ENCODE results near the gene COL9A2.
A peak's percentile ranks its signal among the peaks of the same experiment; 100 is the strongest.

COL9A2 gene

DNA sequence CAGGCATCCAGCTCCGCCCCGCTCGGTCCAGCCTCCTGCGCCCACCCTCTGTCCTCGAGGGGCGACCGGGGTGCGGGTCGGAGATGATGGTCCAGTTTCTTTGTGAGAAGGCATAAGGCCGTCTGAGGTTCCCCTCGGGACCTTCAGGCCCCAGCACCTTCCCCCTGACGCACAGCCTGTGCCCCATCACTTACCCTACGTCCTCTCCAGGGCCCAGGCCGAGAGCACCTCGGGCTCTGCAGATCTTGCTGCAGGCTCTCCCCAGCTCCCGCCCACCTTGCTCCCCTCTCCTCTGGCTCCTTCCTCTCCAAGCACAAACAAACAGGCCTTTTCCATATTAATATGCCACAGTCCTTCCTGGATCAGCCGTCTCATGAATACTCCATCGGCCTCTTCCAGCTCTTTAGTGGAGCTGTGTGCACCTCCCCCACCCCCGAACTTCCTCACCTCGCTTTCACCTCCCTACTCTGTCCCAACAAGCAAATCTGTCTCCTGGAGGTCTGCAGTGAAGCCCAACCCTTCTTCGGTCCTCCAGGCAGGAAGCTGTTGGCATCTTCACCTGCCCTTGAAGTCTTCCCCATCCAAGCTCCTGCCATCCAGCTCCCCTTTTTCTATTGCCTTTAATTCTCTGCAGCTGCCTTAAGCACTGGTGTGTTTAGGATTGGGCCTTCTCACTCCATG, 448 bp upstream of the COL9A2 start:
- no peak overlapping the region for H3K27ac ChIP-seq (ENCODE audit: low read length)
- H3K36me3 ChIP-seq (ENCODE audit: control insufficient read depth in 1 of 2, insufficient read depth in 2 of 2, low read length in 2 of 2): no peaks in the 10 kb centered on the region
- H3K27me3 ChIP-seq (ENCODE audit: low read depth, low read length): peaks cover 26% of the 10 kb centered on the region
- no peaks in the 10 kb centered on the region for H3K9me3 ChIP-seq (ENCODE audit: control insufficient read depth in 1 of 2, low read length in 2 of 2)
- peak overlapping the region in 1 of 2 donors; percentile 65 for H3K4me3 ChIP-seq (ENCODE audit: low read depth in 1 of 2, low read length in 2 of 2)
- H3K4me1 ChIP-seq (ENCODE audit: control insufficient read depth in 1 of 2, insufficient read depth in 2 of 2, low read length in 2 of 2): peaks cover 0 to 18% of the 10 kb centered on the region in 2 donors

DNA sequence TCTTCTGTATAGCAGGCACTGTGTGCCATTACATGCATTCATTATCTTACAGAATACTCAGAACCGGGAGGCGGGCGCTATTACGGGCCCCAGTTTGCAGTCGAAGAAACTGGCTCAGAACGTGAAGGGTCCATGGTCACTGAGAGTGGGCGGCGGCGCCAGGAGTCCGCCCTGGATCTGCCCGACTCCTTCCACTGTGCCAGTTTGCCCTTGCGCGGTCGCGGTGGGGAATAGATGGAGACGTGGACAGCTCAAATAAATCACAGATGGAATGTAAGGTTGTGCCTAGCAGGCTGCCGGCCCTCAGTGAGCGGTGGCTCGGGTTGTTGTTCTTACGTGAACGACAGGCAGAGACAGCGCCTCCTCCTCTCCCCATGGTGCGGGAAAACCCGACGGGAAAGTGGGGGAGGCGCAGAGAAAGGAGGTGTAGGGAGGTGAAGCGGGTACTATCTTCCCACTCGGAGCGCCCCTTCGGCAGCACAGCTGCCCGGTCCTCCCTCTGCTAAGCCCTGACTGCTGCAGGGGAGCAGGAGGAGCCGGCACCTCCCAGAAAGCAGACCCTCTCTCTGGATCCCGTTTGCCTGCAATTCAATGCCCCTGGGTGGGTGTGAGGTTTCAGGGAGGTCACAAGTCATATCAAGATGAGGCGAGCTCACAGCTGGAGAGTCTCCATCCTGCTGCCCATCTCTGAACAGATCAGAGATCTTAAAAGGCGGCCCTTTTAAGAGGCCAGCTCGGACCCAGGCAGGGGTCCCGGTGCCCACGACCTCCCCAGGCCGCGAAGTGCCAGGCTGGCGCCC, 1.1 kb downstream of the COL9A2 start:
- Histone ChIP-seq H3K4me3 (ENCODE audit: low read depth in 1 of 2, low read length in 2 of 2) (peak overlapping the region; percentile 65), H3K9me3 (ENCODE audit: control insufficient read depth in 1 of 2, low read length in 2 of 2) (no peaks in the 10 kb centered on the region), H3K27me3 (ENCODE audit: low read depth, low read length) (peaks cover 26% of the 10 kb centered on the region), H3K4me1 (ENCODE audit: control insufficient read depth in 1 of 2, insufficient read depth in 2 of 2, low read length in 2 of 2) (peaks cover 0 to 18% of the 10 kb centered on the region in 2 donors), H3K27ac (ENCODE audit: low read length) (no peak overlapping the region), H3K36me3 (ENCODE audit: control insufficient read depth in 1 of 2, insufficient read depth in 2 of 2, low read length in 2 of 2) (no peaks in the 10 kb centered on the region)

DNA sequence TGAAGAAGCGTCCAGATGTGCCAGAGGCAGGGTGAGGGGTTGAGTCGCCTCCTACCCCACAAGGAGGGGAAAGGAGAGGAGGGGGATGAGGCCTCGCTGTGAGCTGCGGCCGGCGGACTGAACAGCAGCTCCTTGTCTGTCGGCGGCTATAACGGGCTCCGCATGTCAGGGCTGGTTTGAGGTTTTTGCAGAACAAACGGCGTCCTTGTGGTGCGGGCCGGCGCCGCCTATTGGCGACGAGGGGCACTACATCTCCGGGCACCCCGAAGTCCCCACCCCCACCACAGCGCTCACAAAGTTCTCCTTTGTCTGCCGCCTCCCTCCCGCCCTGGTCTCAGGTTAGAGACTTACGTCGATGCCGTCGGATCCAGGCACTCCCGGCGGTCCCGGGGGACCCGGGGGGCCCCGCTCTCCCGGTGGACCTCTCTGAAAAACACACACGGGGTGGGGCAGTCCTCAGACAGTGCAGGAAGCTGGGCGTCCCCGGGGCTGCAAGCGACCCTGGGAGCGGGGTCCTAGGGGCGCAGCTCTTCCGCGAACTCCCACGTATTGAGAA, 1.8 kb downstream of the COL9A2 start:
- H3K4me3 ChIP-seq (ENCODE audit: low read depth in 1 of 2, low read length in 2 of 2): peak overlapping the region; percentile 65
- H3K4me1 ChIP-seq (ENCODE audit: control insufficient read depth in 1 of 2, insufficient read depth in 2 of 2, low read length in 2 of 2): peaks cover 0 to 18% of the 10 kb centered on the region in 2 donors
- H3K27me3 ChIP-seq (ENCODE audit: low read depth, low read length): peaks cover 26% of the 10 kb centered on the region
- no peaks in the 10 kb centered on the region for H3K9me3 ChIP-seq (ENCODE audit: control insufficient read depth in 1 of 2, low read length in 2 of 2)
- H3K36me3 ChIP-seq (ENCODE audit: control insufficient read depth in 1 of 2, insufficient read depth in 2 of 2, low read length in 2 of 2): no peaks in the 10 kb centered on the region
- H3K27ac ChIP-seq (ENCODE audit: low read length): no peak overlapping the region

DNA sequence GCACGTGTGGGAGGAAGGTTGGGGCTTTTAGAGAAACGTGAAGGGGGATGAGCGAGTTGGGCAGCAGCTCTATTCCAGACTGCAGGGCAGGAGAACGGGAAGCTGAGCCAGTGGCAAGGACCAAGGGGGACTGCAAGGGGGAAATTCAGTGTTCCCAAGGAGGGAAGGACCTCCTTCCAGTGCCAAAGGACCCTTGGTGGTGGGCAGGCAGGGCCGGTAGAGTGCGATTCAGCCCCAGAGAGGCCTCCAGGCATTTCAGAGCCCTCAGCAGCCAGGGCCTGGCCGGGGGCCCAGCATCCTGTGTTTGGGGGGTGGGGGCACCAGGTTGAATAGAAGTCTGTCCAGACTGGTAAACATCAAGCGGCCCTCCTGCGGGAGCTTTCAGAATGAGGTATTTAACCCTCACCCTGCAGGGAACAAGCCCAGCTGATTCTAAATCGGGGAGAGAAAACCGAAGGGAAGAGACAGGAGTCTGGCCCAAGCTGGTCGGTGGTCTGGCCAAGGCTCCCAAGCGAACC, 2.3 kb downstream of the COL9A2 start:
- Histone ChIP-seq H3K27me3 (ENCODE audit: low read depth, low read length) (peaks cover 26% of the 10 kb centered on the region), H3K4me3 (ENCODE audit: low read depth in 1 of 2, low read length in 2 of 2) (peak overlapping the region; percentile 65), H3K27ac (ENCODE audit: low read length) (no peak overlapping the region), H3K36me3 (ENCODE audit: control insufficient read depth in 1 of 2, insufficient read depth in 2 of 2, low read length in 2 of 2) (no peaks in the 10 kb centered on the region), H3K4me1 (ENCODE audit: control insufficient read depth in 1 of 2, insufficient read depth in 2 of 2, low read length in 2 of 2) (peaks cover 0 to 18% of the 10 kb centered on the region in 2 donors), H3K9me3 (ENCODE audit: control insufficient read depth in 1 of 2, low read length in 2 of 2) (no peaks in the 10 kb centered on the region)

DNA sequence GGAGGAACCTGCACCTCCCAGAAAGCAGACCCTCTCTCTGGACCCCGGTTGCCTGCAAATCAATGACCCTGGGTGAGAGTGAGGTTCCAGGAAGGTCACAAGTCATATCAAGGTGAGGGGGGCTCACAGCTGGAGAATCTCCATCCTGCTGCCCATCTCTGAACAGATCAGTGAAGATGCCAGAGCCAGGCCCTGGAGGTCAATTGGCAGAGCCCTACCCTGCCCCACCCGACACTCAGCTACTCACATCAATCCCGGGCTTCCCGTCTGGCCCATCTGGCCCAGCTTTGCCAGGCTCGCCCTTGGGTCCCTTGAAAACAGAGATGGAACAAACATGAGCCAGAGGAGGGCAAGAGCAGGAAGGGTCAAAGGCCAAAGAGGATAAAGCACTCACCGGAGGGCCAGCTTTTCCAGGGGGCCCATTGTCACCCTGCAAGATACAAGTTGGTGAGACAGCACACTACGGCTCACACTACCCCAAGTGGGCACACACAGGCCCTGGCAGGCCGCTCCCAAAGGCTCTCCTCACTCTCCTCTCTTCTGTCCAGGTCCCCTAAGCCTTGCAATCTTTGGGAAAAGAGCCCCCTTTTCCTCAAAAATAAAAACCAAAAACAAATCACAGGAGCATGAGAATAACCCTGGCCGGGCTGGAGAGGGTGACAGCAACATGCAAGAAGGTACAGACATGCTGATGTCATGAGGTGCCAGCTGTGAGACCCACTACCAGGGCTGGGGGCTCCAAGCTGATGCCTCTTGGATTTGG, 2.9 kb downstream of the COL9A2 start:
- Histone ChIP-seq H3K9me3 (ENCODE audit: control insufficient read depth in 1 of 2, low read length in 2 of 2) (no peaks in the 10 kb centered on the region), H3K4me1 (ENCODE audit: control insufficient read depth in 1 of 2, insufficient read depth in 2 of 2, low read length in 2 of 2) (peaks cover 0 to 18% of the 10 kb centered on the region in 2 donors), H3K27me3 (ENCODE audit: low read depth, low read length) (peaks cover 24% of the 10 kb centered on the region), H3K4me3 (ENCODE audit: low read depth in 1 of 2, low read length in 2 of 2) (no peak overlapping the region), H3K27ac (ENCODE audit: low read length) (no peak overlapping the region), H3K36me3 (ENCODE audit: control insufficient read depth in 1 of 2, insufficient read depth in 2 of 2, low read length in 2 of 2) (no peaks in the 10 kb centered on the region)

DNA sequence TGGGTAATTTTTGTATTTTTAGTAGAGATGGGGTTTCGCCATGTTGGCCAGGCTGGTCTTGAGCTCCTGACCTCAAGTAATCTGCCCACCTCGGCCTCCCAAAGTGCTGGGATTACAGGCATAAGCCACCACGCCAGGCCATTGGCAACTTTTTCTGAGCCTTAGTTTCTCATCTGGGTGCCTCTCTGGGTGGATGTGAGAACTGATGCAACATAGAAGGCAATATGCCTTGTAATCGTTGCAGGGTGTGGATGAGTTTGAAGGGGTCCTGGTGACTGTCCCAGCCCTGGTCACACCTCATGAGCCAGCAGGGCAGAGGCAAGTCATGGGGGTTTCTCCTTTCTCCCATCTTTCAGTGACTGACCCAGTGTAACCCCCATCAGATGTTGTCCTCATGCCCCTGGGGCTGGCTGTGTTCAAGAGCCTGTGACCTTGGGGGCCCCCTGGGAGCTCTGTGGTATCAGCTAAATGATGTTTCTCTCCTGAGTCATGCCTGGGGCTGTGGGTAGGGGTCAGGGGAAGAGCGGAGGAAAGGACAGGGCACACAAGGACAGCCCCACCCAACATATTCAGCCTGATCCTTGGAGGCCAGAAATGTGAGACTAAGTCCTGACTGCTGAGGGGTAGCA, 3.6 kb downstream of the COL9A2 start:
- Histone ChIP-seq H3K9me3 (ENCODE audit: control insufficient read depth in 1 of 2, low read length in 2 of 2) (no peaks in the 10 kb centered on the region), H3K27ac (ENCODE audit: low read length) (no peak overlapping the region), H3K36me3 (ENCODE audit: control insufficient read depth in 1 of 2, insufficient read depth in 2 of 2, low read length in 2 of 2) (no peaks in the 10 kb centered on the region), H3K4me1 (ENCODE audit: control insufficient read depth in 1 of 2, insufficient read depth in 2 of 2, low read length in 2 of 2) (peaks cover 0 to 18% of the 10 kb centered on the region in 2 donors), H3K27me3 (ENCODE audit: low read depth, low read length) (peaks cover 21% of the 10 kb centered on the region), H3K4me3 (ENCODE audit: low read depth in 1 of 2, low read length in 2 of 2) (no peak overlapping the region)

DNA sequence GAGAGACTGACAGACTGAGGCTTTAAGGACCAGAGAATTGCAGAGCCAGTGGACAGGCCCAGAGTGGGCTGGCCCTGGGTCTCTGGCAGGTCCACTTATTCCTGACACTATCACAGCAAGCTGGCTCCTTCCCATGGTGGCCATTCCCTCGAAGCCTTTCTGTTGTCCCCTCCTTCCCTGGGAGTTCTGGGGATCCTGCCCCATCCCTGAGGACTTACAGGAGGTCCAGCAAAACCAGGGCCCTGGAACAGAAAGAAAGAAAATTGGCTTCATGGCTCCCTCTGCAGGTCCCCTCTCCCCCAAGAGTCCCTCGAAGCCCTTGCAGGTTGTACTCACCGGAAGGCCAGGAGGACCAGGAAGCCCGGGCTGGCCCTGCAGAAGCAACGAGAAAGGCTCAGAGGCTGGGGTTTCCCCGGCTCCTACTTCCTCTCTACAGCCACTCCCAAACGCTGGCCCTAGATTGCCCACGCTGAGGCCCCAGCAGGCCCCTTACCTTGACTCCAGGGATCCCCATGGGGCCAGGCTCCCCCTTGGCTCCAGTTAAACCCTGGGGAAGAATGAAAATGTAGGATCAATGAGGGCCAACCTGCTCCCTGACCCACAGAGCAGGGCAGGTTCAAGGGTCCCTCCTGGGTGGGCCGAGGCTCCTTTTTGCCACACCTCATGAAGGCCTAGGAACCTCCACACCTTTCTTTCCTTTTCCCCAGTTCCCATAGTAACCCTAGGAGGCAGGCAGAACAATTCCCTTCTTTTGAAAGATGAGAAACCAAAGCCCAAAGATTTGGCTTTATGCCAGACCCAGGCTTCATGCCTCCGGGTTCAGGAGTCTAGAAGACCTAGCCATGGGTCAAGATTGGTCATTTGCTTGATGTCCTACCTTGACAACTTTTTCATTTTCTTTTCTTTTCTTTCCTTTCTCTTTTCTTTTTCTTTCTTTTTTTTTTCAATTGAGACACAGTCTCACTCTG, 4.6 kb downstream of the COL9A2 start:
- H3K27me3 ChIP-seq (ENCODE audit: low read depth, low read length): peaks cover 16% of the 10 kb centered on the region
- no peaks in the 10 kb centered on the region for H3K9me3 ChIP-seq (ENCODE audit: control insufficient read depth in 1 of 2, low read length in 2 of 2)
- no peak overlapping the region for H3K27ac ChIP-seq (ENCODE audit: low read length)
- peaks cover 0 to 18% of the 10 kb centered on the region in 2 donors for H3K4me1 ChIP-seq (ENCODE audit: control insufficient read depth in 1 of 2, insufficient read depth in 2 of 2, low read length in 2 of 2)
- no peak overlapping the region for H3K4me3 ChIP-seq (ENCODE audit: low read depth in 1 of 2, low read length in 2 of 2)
- H3K36me3 ChIP-seq (ENCODE audit: control insufficient read depth in 1 of 2, insufficient read depth in 2 of 2, low read length in 2 of 2): no peaks in the 10 kb centered on the region

DNA sequence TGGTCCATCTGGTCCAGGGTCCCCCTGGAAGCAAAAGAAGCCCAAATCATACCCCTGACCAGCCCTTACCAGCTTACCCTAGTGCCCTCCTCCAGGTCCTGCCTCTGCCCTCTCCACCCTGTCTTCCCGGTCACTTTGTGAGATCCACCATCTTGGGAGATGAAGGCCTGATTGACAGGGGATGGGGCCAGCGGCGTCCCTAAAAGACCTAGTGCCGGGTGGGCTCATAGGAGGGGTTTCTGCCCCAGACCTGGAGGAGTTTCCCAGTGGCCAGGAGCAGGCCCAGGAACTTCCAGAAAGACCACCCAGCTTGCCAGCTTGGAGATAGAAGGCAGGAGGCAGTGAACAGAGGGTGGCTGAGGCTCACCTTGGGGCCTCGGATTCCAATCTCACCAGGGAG, 5.4 kb downstream of the COL9A2 start:
- Histone ChIP-seq H3K27ac (ENCODE audit: low read length) (no peak overlapping the region), H3K36me3 (ENCODE audit: control insufficient read depth in 1 of 2, insufficient read depth in 2 of 2, low read length in 2 of 2) (no peaks in the 10 kb centered on the region), H3K9me3 (ENCODE audit: control insufficient read depth in 1 of 2, low read length in 2 of 2) (no peaks in the 10 kb centered on the region), H3K4me1 (ENCODE audit: control insufficient read depth in 1 of 2, insufficient read depth in 2 of 2, low read length in 2 of 2) (peaks cover 0 to 12% of the 10 kb centered on the region in 2 donors), H3K4me3 (ENCODE audit: low read depth in 1 of 2, low read length in 2 of 2) (no peak overlapping the region), H3K27me3 (ENCODE audit: low read depth, low read length) (peaks cover 9% of the 10 kb centered on the region)

DNA sequence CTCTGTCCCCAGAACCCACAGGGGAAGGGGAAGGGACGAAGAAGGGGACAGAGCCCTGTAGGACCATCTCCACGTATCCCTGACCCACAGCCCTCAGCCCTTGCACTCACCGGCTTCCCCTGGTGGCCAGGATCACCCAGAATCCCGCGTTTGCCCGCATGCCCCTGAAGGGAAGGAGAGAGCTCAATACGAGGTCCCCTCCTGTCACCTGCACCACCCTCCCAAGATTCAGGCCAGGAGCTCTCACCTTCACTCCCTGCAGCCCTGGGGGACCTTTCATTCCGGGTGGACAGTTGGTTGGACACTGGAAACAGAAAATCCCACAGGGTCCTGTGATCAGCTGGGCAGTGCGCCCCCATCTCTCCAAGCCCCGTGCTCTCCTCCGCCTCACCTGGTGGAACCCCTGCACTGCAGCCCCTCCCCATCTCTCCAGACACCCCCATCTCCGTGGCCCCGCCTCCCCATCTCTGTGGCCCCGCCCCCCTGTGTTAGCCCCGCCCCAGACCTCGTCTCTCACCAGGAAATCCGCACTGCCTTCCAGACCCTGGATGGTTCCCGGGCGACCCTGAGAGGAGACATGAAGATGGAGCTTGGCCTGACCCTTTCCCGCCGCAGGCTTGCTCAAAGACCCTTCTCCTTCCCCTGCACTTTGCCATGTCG, 6.0 kb downstream of the COL9A2 start:
- Histone ChIP-seq H3K4me1 (ENCODE audit: control insufficient read depth in 1 of 2, insufficient read depth in 2 of 2, low read length in 2 of 2) (peaks cover 0 to 6% of the 10 kb centered on the region in 2 donors), H3K36me3 (ENCODE audit: control insufficient read depth in 1 of 2, insufficient read depth in 2 of 2, low read length in 2 of 2) (no peaks in the 10 kb centered on the region), H3K4me3 (ENCODE audit: low read depth in 1 of 2, low read length in 2 of 2) (no peak overlapping the region), H3K9me3 (ENCODE audit: control insufficient read depth in 1 of 2, low read length in 2 of 2) (no peaks in the 10 kb centered on the region), H3K27me3 (ENCODE audit: low read depth, low read length) (peaks cover 4% of the 10 kb centered on the region), H3K27ac (ENCODE audit: low read length) (no peak overlapping the region)

DNA sequence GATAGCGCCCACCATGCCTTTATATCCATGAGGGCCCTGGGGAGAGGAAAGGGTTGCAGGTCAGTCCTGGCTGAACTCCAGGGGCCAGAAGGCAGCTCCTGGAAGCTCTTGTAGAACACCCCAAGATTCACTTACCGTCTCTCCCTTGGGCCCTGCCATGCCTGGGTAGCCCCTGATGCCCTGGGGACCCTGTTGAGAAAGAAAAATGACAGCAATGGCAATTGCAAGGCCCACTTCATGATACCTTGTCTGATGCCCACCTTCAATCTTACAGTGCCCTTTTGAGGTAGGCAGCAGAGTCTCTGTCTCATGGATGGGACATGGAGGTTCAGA, 7.0 kb downstream of the COL9A2 start:
- H3K9me3 ChIP-seq (ENCODE audit: control insufficient read depth in 1 of 2, low read length in 2 of 2): no peaks in the 10 kb centered on the region
- H3K27ac ChIP-seq (ENCODE audit: low read length): no peak overlapping the region
- H3K27me3 ChIP-seq (ENCODE audit: low read depth, low read length): no peaks in the 10 kb centered on the region
- no peaks in the 10 kb centered on the region for H3K4me1 ChIP-seq (ENCODE audit: control insufficient read depth in 1 of 2, insufficient read depth in 2 of 2, low read length in 2 of 2)
- H3K36me3 ChIP-seq (ENCODE audit: control insufficient read depth in 1 of 2, insufficient read depth in 2 of 2, low read length in 2 of 2): no peaks in the 10 kb centered on the region
- H3K4me3 ChIP-seq (ENCODE audit: low read depth in 1 of 2, low read length in 2 of 2): no peak overlapping the region

All from muscle layer of duodenum (tissue), 2 donors.